Stimulated activated naive CD8-positive, alpha-beta T cell treated with anti-CD3 and anti-CD28 coated beads, Interleukin-15, Interleukin-2, amounts not matched to agents 100 ng/mL and 50 ng/mL, for 24 hours (primary cell): ENCODE results near the gene CLINT1.
A peak's percentile ranks its signal among the peaks of the same experiment; 100 is the strongest.
"Not testable (repeated sequence)": the region's sequence is repeated elsewhere in the genome, so short reads cannot be mapped to it uniquely, and the experiment has no call there.

ENCODE experiments used
- H3K27ac Mint-ChIP-seq: one replicate; pipeline ENCODE4 v1.8.0; 2021; ENCODE audit warnings: mild to moderate bottlenecking, mixed read lengths
- H3K27me3 Mint-ChIP-seq: one replicate; pipeline ENCODE4 v1.8.0; 2021; ENCODE audit warnings: mixed read lengths
- H3K36me3 Mint-ChIP-seq: one replicate; pipeline ENCODE4 v1.8.0; 2021; ENCODE audit warnings: low read depth, mixed read lengths
- H3K4me1 Mint-ChIP-seq: one replicate; pipeline ENCODE4 v1.8.0; 2021; ENCODE audit warnings: low read depth, mixed read lengths
- H3K4me3 Mint-ChIP-seq: one replicate; pipeline ENCODE4 v1.8.0; 2021; ENCODE audit warnings: mild to moderate bottlenecking, mixed read lengths
- H3K9me3 Mint-ChIP-seq: one replicate; pipeline ENCODE4 v1.8.0; 2021; ENCODE audit warnings: mixed read lengths

The CLINT1 gene

DNA sequence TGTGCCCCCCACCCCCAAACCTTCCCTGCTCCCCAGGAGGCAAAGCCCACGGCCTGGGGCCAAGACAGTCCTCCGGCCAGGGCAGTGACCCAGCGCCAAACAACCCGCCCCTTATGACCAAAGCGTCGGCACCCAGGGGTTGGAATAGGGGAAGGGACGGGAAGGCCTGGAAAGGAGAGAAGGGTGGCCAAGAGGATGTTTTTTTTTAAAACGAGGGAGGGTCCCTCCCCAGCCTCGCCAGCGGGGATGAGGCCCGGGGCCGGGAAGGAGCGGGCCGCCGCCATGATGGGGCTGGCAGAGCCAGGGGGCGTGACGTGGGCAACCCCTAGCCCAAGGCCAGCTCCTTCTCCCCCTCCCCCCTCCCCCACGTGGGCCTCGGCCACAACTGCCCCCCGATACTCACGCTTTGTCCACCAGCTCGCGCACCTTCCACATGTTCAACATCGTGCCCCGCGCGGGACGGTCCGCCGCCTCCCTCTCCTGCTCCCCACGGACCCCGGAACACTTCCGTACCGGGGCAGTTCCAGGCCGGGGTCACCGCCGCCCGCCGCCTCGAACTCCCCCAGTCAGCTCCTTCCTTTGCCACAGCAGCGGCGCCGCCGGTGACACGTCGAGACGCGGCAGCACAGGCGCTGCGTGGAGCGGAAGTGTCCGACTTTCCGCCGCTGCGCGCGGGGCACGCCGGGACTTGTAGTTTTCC is at the start of gene CLINT1:
Gene CLINT1 (minus strand): TSS at position 619 of the 700 bp plus-strand sequence. CDS start 175 bp downstream, at position 444.
- peaks cover 24% of the 10 kb centered on the region for H3K36me3 Mint-ChIP-seq
- peak within 1 kb of the TSS; percentile 98 for H3K27ac Mint-ChIP-seq
- peak within 1 kb of the TSS; percentile 94 for H3K4me3 Mint-ChIP-seq
- H3K27me3 Mint-ChIP-seq: no peaks in the 10 kb centered on the region
- no peaks in the 10 kb centered on the region for H3K9me3 Mint-ChIP-seq
- H3K4me1 Mint-ChIP-seq: peaks cover 78% of the 10 kb centered on the region

DNA sequence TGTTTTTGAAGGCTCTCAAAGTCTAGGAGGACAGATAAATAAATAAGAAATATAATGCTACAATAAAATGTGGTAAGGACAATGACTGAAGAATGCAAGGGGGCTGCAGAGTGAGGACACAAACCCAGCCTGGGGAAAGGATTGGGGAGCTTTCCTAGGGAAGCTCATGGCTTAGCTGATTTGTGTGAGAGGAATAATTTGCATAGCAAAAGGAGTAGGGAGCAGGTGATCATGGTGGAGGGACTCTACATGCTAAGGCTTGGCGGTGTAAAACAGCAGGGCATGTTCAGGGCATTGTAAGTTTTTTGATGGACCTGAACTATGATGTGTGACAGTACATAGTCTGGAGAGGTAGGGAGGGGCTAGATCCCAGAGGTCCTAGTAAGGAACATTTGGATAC is 49.5 kb upstream of the CLINT1 start:
- H3K36me3 Mint-ChIP-seq: no peaks in the 10 kb centered on the region
- no peak overlapping the region for H3K27ac Mint-ChIP-seq
- H3K9me3 Mint-ChIP-seq: no peaks in the 10 kb centered on the region
- H3K4me1 Mint-ChIP-seq: no peaks in the 10 kb centered on the region
- no peaks in the 10 kb centered on the region for H3K27me3 Mint-ChIP-seq
- H3K4me3 Mint-ChIP-seq: no peak overlapping the region

DNA sequence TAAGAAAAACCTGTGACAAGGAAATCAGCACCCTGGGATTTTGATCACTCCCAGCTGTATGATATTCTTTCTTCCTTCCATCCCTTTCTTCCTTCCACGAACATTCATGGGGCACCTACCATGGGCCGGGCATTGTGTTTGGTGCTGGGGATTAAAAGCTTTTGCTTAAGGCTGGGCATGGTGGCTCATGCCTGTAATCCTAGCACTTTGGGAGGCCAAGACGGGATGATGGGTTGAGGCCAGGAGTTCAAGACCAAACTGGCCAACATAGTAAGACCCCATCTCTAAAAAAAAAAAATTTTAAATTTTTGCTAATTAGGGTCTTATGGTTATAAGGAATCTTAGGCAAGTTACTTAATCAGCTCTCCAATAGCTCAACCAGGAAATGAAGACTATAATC is 48.5 kb upstream of the CLINT1 start:
- no peaks in the 10 kb centered on the region for H3K27me3 Mint-ChIP-seq
- H3K4me1 Mint-ChIP-seq: no peaks in the 10 kb centered on the region
- H3K9me3 Mint-ChIP-seq: no peaks in the 10 kb centered on the region
- no peak overlapping the region for H3K27ac Mint-ChIP-seq
- H3K4me3 Mint-ChIP-seq: no peak overlapping the region
- H3K36me3 Mint-ChIP-seq: no peaks in the 10 kb centered on the region

DNA sequence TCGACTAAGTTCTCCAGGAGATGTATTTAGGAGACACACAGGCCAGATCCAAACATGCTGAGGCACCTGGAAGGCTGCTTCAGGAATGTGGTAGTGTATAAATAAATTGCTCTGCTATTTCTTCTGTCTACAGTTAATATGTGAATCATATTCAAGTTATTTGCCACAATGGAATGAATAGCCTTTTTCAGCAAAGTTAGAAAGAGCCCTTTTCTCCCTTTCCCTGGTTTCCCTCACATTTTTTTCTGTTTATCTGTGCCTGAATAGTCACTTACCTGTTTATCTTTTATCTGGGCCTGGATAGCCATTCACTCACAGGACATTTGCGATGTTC is 44.1 kb upstream of the CLINT1 start:
- Mint-ChIP-seq H3K4me3 (no peak overlapping the region), H3K4me1 (no peaks in the 10 kb centered on the region), H3K27me3 (no peaks in the 10 kb centered on the region), H3K36me3 (no peaks in the 10 kb centered on the region), H3K9me3 (no peaks in the 10 kb centered on the region), H3K27ac (no peak overlapping the region)

DNA sequence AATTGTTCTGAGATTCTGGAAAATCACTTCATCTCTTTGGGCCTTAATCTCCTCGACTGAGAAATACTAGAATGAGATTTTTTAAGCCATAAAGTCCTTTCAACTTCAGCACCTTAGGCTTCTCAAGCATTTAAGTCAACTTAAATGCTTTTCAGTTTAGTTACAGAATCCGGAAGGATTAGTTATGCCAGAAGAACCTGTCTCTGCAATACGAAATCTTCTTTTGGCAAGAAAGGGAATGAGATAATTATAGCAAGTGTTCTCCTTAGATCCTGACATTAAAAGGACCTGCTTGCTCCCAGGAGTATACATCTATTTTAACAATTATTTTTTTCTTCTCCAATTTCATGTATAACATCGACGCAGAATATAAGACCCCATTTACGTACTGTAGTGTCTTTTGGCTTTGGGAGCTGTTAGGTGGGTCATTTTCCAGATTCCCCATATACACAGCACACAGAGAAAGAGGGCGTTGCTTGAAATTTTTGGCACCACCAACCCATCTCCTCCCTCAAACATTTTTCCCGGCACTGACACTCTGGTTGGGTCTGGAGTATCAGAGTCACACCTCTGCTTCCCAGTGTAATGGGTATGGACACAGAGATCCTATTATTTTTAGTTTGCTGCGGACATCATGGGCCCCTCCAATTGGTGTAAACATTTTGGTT is 43.6 kb upstream of the CLINT1 start:
- H3K27me3 Mint-ChIP-seq: no peaks in the 10 kb centered on the region
- H3K36me3 Mint-ChIP-seq: no peaks in the 10 kb centered on the region
- no peaks in the 10 kb centered on the region for H3K9me3 Mint-ChIP-seq
- H3K4me3 Mint-ChIP-seq: no peak overlapping the region
- H3K27ac Mint-ChIP-seq: no peak overlapping the region
- no peaks in the 10 kb centered on the region for H3K4me1 Mint-ChIP-seq

DNA sequence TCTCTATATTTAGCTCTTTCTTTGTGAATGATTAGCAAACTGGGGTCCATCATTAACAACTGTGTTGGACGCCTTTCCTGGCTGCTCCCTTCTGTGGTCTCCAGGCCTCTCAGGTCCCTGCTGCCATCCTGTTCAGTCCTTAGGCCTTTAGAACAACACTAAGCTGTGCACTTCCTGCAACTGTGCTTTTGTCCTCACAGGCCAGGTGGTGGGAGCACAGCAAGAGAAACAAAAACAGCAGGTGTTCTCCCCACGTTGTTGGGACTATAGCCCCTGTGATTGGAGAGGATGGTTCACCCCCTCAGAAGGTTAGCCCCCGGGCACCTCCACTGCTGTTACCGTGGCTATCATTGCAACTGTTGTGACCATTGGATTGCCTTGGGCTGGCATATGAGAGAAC is 41.7 kb upstream of the CLINT1 start:
- no peaks in the 10 kb centered on the region for H3K4me1 Mint-ChIP-seq
- H3K9me3 Mint-ChIP-seq: no peaks in the 10 kb centered on the region
- no peaks in the 10 kb centered on the region for H3K36me3 Mint-ChIP-seq
- no peak overlapping the region for H3K4me3 Mint-ChIP-seq
- H3K27ac Mint-ChIP-seq: no peak overlapping the region
- no peaks in the 10 kb centered on the region for H3K27me3 Mint-ChIP-seq

DNA sequence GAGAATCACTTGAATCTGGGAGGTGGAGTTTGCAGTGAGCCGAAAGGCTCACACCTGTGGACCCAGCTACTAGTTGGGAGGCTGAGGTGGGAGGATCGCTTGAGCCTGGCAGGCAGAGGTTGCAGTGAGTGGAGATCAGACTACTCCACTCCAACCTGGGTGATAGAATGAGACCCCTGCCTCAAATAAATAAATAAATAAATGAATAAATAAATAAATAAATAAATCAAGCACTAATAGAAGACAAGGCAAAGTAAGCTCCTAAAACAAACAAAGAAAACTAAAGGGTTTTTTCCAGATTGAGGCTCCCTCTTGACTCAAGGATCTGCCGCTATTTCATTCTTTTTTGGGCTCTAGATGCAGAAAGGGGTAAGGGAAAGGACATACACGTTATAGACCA is 34.7 kb upstream of the CLINT1 start:
- no peaks in the 10 kb centered on the region for H3K36me3 Mint-ChIP-seq
- no peak overlapping the region for H3K27ac Mint-ChIP-seq
- peaks cover 16% of the 10 kb centered on the region for H3K4me1 Mint-ChIP-seq

DNA sequence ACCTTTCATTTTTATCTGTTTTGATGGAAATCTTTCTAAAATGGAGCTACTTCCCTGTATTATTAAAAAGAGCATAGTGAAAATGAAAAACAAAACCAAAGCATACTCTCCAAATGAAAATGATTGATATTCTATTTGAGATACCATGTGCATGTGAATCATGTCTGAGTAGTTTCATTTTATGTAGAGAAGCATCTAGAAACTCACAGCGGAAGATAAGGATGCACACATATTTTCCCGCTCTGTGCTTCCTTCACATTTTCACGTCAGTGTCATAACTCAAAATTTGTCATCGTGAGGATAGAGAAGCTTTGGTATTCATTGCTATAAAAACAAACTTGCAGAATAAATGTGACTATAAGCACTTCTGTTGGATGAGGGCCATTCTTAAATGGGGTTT is 34.0 kb upstream of the CLINT1 start:
- no peaks in the 10 kb centered on the region for H3K36me3 Mint-ChIP-seq
- H3K4me3 Mint-ChIP-seq: no peak overlapping the region
- H3K9me3 Mint-ChIP-seq: no peaks in the 10 kb centered on the region
- no peaks in the 10 kb centered on the region for H3K27me3 Mint-ChIP-seq
- H3K27ac Mint-ChIP-seq: no peak overlapping the region
- peaks cover 16% of the 10 kb centered on the region for H3K4me1 Mint-ChIP-seq

More for the DNA sequence above, 34.7 kb upstream of the CLINT1 start:
- H3K4me3 Mint-ChIP-seq: no peak overlapping the region
- H3K27me3 Mint-ChIP-seq: no peaks in the 10 kb centered on the region
- H3K9me3 Mint-ChIP-seq: no peaks in the 10 kb centered on the region

DNA sequence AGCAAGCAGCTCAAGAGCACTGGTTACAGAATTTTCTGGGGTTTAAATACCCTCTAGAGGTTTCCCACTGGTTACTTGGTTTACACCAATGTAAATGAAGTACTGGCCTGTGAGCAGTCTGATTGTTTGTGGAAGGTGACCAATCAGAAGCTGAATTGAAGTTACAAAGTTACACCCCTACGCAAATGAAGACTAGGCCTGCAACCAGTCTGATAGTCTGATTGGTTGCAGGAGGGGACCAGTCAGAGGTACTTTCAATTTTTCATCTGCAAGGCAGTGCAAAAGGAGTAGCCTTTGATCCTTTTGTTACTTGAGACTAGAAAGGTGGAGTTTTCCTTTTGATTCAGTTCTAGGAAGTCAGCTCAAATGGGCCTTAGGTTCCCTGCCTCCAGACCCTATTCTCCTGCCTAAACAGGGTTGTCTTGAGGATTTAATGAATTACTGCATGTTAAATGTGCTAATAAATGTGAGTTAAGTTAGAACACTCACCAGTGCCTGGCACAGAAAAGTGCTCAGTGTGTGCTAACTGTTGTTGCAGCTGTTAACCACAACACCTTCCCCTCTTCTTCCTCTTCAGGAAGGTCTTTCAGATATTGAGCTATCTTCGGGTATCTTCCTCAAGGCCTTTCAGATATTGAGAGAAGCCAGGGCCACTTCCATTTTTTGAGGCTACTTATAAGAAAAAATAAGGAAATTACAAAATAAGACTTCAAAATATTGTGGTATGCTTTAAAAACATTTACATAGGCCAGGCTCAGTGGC is 32.1 kb upstream of the CLINT1 start:
- H3K27ac Mint-ChIP-seq: no peak overlapping the region
- peaks cover 16% of the 10 kb centered on the region for H3K4me1 Mint-ChIP-seq
- H3K36me3 Mint-ChIP-seq: no peaks in the 10 kb centered on the region
- no peak overlapping the region for H3K4me3 Mint-ChIP-seq
- H3K27me3 Mint-ChIP-seq: no peaks in the 10 kb centered on the region
- H3K9me3 Mint-ChIP-seq: peaks cover 3% of the 10 kb centered on the region

DNA sequence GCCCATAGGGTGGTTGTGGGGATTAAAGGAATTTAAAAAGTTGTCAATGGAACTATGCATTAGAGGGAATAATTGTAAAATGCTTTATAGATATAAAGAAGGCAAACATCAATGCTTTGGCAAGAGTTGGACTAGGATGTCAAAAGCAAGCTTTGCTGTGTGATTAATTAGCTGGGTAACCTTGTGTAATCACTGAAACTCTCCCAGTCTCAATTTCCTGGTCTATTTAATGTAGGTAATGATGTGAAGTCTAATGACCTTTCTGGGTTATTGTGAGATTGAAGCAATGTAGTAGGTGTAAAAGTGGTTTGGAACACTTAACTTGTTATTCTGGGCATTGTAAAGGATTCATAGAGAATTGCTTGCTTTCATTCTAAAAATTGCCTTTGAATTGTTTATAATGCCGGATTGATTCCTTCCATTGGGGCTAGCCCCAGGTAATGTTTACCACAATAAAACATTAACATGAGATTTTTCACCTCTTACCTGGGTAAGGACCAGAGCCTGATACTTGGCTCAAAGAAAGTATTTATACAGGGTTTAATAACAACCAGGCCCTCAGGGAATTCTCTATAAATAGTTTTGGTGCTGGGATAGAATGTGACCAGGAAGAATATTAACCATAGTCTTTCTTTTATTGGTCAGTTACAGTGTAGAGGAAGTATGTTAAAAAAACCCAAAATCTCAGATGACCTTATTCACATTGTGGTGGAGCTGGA is 30.0 kb upstream of the CLINT1 start:
- Mint-ChIP-seq H3K4me1 (peaks cover 20% of the 10 kb centered on the region), H3K9me3 (peaks cover 3% of the 10 kb centered on the region), H3K36me3 (no peaks in the 10 kb centered on the region), H3K4me3 (no peak overlapping the region), H3K27ac (no peak overlapping the region), H3K27me3 (no peaks in the 10 kb centered on the region)

DNA sequence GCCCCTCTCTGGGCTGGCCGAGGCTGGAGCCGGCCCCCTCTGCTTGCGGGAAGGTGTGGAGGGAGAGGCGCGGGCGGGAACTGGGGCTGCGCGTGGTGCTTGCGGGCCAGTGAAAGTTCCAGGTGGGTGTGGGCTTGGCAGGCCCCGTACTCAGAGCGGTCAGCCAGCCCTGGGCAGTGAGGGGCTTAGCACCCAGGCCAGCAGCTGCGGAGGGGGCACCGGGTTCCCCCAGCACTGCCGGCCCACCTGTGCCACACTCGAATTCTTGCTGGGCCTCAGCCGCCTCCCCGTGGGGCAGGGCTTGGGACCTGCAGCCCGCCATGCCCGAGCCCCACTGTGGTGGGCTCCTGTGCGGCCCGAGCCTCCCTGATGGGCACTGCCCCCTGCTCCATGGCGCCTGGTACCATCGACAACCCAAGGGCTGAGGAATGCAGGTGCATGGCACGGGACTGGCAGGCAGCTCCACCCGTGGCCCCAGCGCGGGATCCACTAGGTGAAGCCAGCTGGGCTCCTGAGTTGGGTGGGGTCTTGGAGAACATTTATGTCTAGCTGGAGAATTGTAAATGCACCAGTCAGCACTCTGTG is 27.9 kb upstream of the CLINT1 start:
- no peak overlapping the region for H3K4me3 Mint-ChIP-seq

DNA sequence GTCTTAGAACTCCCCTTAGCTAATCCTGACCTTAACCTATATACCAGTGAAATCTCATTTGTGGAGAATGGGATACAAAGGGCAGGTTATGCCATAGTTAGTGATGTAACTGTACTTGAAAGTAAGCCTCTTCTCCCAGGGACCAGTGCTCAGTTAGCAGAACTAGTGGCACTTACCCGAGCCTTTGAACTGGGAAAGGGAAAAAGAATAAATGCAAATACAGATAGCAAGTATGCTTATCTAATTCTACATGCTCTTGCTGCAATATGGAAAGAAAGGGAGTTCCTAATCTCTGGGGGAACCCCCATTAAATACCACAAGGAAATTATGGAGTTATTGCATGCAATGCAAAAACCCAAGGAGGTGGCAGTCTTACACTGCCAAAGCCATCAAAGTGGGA is 26.1 kb upstream of the CLINT1 start:
- not testable (repeated sequence) for H3K4me1 Mint-ChIP-seq, H3K36me3 Mint-ChIP-seq, H3K27ac Mint-ChIP-seq, H3K4me3 Mint-ChIP-seq, H3K9me3 Mint-ChIP-seq, H3K27me3 Mint-ChIP-seq

More for the DNA sequence above, 27.9 kb upstream of the CLINT1 start:
- no peaks in the 10 kb centered on the region for H3K36me3 Mint-ChIP-seq
- H3K27me3 Mint-ChIP-seq: no peaks in the 10 kb centered on the region
- peaks cover 3% of the 10 kb centered on the region for H3K9me3 Mint-ChIP-seq
- peaks cover 13% of the 10 kb centered on the region for H3K4me1 Mint-ChIP-seq
- no peak overlapping the region for H3K27ac Mint-ChIP-seq

DNA sequence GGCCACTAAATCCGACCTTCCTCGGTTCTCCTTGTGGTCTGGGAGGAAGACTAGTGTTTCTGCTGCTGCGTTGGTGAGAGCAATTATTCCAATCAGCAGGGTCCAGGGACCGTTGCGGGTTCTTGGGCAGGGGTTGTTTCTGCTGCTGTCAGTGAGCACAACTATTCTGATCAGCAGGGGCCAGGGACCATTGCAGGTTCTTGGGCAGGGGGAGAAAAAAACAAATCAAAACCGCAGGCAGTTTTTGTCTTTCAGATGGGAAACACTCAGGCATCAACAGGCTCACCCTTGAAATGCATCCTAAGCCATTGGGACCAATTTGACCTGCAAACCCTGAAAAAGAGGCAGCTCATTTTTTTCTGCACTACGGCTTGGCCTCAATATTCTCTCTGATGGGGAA is 22.6 kb upstream of the CLINT1 start:
- not testable (repeated sequence) for H3K27ac Mint-ChIP-seq, H3K4me3 Mint-ChIP-seq, H3K9me3 Mint-ChIP-seq, H3K36me3 Mint-ChIP-seq, H3K4me1 Mint-ChIP-seq, H3K27me3 Mint-ChIP-seq

DNA sequence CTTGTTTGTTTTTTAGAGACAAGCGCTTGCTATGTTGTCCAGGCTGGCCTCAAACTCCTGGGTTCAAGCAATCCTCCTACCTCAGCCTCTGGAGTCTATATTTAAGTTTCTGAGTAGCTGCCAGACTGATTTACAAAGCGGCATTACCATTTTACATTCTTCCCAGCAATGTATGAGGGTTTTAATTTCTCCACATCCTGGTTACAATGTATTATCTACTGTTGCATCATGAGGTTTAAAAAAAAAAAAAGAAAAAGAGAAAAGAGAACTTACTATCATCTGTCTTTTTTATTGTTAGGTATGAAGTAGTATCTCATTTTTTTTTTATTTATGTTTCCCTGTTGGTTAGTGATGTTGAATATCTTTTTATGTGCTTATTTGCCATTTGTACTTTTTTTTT is 18.9 kb upstream of the CLINT1 start:
- no peak overlapping the region for H3K4me3 Mint-ChIP-seq
- H3K27me3 Mint-ChIP-seq: no peaks in the 10 kb centered on the region
- no peak overlapping the region for H3K27ac Mint-ChIP-seq
- H3K36me3 Mint-ChIP-seq: no peaks in the 10 kb centered on the region
- H3K4me1 Mint-ChIP-seq: no peaks in the 10 kb centered on the region
- no peaks in the 10 kb centered on the region for H3K9me3 Mint-ChIP-seq

DNA sequence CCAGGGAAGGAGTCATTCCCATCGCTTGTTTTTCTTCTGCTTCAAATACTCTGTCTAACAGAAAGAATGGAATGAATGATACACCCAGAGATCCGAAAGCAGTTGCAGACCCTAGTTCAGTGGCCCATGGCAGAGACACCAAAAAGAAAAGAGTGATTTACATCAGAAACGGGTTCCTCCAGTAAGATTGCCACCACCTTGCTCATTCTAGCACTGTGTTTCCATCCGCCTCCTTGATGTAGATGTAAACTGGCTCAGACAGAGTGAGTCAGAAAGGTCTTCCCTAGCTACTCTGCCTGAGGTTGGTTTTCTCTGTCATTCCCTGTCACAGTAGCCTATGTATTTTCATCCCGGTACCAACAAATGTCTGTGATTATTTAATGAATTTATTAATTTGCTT is 15.9 kb upstream of the CLINT1 start:
- H3K9me3 Mint-ChIP-seq: no peaks in the 10 kb centered on the region
- H3K27ac Mint-ChIP-seq: no peak overlapping the region
- no peaks in the 10 kb centered on the region for H3K36me3 Mint-ChIP-seq
- peaks cover 16% of the 10 kb centered on the region for H3K4me1 Mint-ChIP-seq
- no peaks in the 10 kb centered on the region for H3K27me3 Mint-ChIP-seq
- no peak overlapping the region for H3K4me3 Mint-ChIP-seq
